Gastrocnemius medialis (tissue), 4 donors: ENCODE data around the gene GIGYF2.

Experiments used
- CTCF ChIP-seq, 5 experiments: fragments of 450-650 bp in 3 of 5; fragments of 200-600 bp in 2 of 5; sonication (generic) in 2 of 5; IDR thresholded peaks in 4 of 5; conservative IDR thresholded peaks in 1 of 5; 1 replicate in 4 of 5; 2 replicates in 1 of 5; pipeline ENCODE4 v1.5.1; 2016 to 2019; ENCODE audit warnings: antibody characterized with exemption in 5 of 5, mild to moderate bottlenecking in 3 of 5, moderate library complexity in 3 of 5
- POLR2A ChIP-seq, 2 donors: fragments of 450-650 bp; IDR thresholded peaks; one replicate each; pipeline ENCODE4 v1.6.1; 2017; ENCODE audit warnings: antibody characterized with exemption in 2 of 2, mild to moderate bottlenecking in 2 of 2, moderate library complexity in 2 of 2

GRCh38 chr2:232662486-232663260, 34.5 kb upstream of the GIGYF2 start:
- no peak for TF ChIP-seq CTCF (IDR thresholded peaks at IDR 0.05 in 4 of 5, conservative IDR thresholded peaks at IDR 0.05 in 1 of 5)
- TF ChIP-seq POLR2A (IDR thresholded peaks at IDR 0.05), result no peak
